ENCODE measurements around the gene ATP4B.

Gene ATP4B

GRCh38 chr13:113646921-113647340, 11.1 kb downstream of the ATP4B start:
- CTCF ChIA-PET: no interaction called here

More at GRCh38 chr13:113646921-113647340, 11.1 kb downstream of the ATP4B start:
- POLR2A ChIA-PET: no interaction called here
- no peak overlapping the region for H3K27ac ChIP-seq (ENCODE audit: extremely low read depth, low read depth, low read length)
- TF ChIP-seq ZNF629 (tag by site-specific recombination; IDR thresholded peaks at IDR 0.05) (no peak), ZNF549 (tag by site-specific recombination; IDR thresholded peaks at IDR 0.05) (no peak), HOXC10 (CRISPR knock-in tag; IDR thresholded peaks at IDR 0.05) (no peak), ZNF311 (tag by site-specific recombination; IDR thresholded peaks at IDR 0.05; ENCODE audit: borderline replicate concordance) (no peak), ZFP37 (tag by site-specific recombination; IDR thresholded peaks at IDR 0.05) (no peak), ZBTB20 (tag by site-specific recombination; IDR thresholded peaks at IDR 0.05) (no peak), ZSCAN18 (tag by site-specific recombination; IDR thresholded peaks at IDR 0.05) (no peak), ZNF239 (tag by site-specific recombination; IDR thresholded peaks at IDR 0.05) (no peak), REST (tag by site-specific recombination; IDR thresholded peaks at IDR 0.05) (no peak), ZNF398 (tag by site-specific recombination; IDR thresholded peaks at IDR 0.05) (no peak), ZNF449 (tag by site-specific recombination; IDR thresholded peaks at IDR 0.05) (no peak), ZNF513 (tag by site-specific recombination; IDR thresholded peaks at IDR 0.05) (no peak), ZFP3 (tag by site-specific recombination; IDR thresholded peaks at IDR 0.05; ENCODE audit: low read depth) (no peak), ZNF791 (tag by site-specific recombination; IDR thresholded peaks at IDR 0.05) (no peak), ZNF571 (tag by site-specific recombination; IDR thresholded peaks at IDR 0.05) (no peak), PBX3 (CRISPR knock-in tag; IDR thresholded peaks at IDR 0.05) (no peak), ZNF266 (tag by site-specific recombination; IDR thresholded peaks at IDR 0.05; ENCODE audit: low read depth) (no peak), ZNF138 (tag by site-specific recombination; IDR thresholded peaks at IDR 0.05; ENCODE audit: borderline replicate concordance) (no peak), ZSCAN5A (tag by site-specific recombination; IDR thresholded peaks at IDR 0.05) (no peak), ZXDB (tag by site-specific recombination; IDR thresholded peaks at IDR 0.05) (no peak)
- H3K4me1 ChIP-seq (ENCODE audit: control insufficient read depth, insufficient read depth, low read length): no peaks in the 10 kb centered on the region
- H3K36me3 ChIP-seq (ENCODE audit: control insufficient read depth in 2 of 2, insufficient read depth in 1 of 2, low read length in 2 of 2): peaks cover 0 to 6% of the 10 kb centered on the region in 2 experiments; a peak in 1 of 3 replicates
- H3K9me3 ChIP-seq (ENCODE audit: control insufficient read depth, insufficient read depth, low read depth, low read length): no peaks in the 10 kb centered on the region
- no peak overlapping the region for H3K4me3 ChIP-seq (ENCODE audit: low read depth, low read length)
